Activated naive CD4-positive, alpha-beta T cell treated with anti-CD3 and anti-CD28 coated beads, Interleukin-2, amount 10 ng/mL, durations not matched to agents 7 days and 5 days (primary cell): ENCODE measurements around the gene CCDC12.

Source experiments
- CTCF ChIA-PET: fragments of 350-600 bp; sonication (Branson Sonifier 250); formaldehyde crosslinking; loops from one replicate; lab custom pipeline; 2021; ENCODE audit warnings: antibody characterized with exemption; lab: Charles Lee
- DNase-seq: peaks from one replicate; pipeline ENCODE4 v3.0.0-alpha.2; 2020
- H3K27ac Mint-ChIP-seq: one replicate; pipeline ENCODE4 v1.8.0; 2021; ENCODE audit warnings: mild to moderate bottlenecking, moderate library complexity, mixed read lengths
- H3K27me3 Mint-ChIP-seq: one replicate; pipeline ENCODE4 v1.8.0; 2021; ENCODE audit warnings: mild to moderate bottlenecking, mixed read lengths
- H3K36me3 Mint-ChIP-seq: one replicate; pipeline ENCODE4 v1.8.0; 2021; ENCODE audit warnings: mixed read lengths
- H3K4me1 Mint-ChIP-seq: one replicate; pipeline ENCODE4 v1.8.0; 2021; ENCODE audit warnings: mixed read lengths
- H3K4me3 Mint-ChIP-seq: one replicate; pipeline ENCODE4 v1.8.0; 2021; ENCODE audit warnings: mild to moderate bottlenecking, moderate library complexity, mixed read lengths
- H3K9me3 Mint-ChIP-seq: one replicate; pipeline ENCODE4 v1.8.0; 2021; ENCODE audit warnings: mixed read lengths

Gene CCDC12

DNA sequence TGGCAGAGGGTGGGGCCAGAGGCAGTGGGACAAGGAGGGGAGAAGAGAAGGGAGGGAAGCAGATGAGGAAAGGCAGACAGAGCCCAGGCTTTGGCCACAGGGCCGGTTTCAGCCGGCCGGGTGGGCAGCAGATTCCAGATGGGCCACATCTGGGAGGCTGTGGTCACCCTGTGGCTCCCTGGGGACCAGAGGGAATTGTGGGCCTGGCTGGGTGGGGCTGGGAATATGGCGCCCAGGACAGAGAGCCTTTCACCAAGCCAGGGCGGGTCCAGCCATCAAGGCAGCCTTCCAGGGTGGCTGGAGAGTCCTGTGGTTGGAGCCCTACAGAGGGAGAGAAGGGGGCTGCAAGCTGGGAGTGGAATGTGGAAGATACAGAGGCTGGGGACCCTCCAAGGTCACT is 80.2 kb downstream of the CCDC12 start:
- CTCF ChIA-PET, result interaction anchor here (0.6 to 2.4 kb wide), 9 partner anchors 13 to 268 kb away, joined by 3 to 15 read pairs (median 5); partner anchors contain the start of gene MYL3
- Mint-ChIP-seq H3K4me1 (peaks cover 3% of the 10 kb centered on the region), H3K9me3 (no peaks in the 10 kb centered on the region), H3K36me3 (no peaks in the 10 kb centered on the region), H3K27ac (no peak overlapping the region), H3K4me3 (no peak overlapping the region), H3K27me3 (peaks cover 93% of the 10 kb centered on the region)
- DNase-seq, result no peak

GRCh38 chr3:46895761-46896160 is 80.8 kb downstream of the CCDC12 start:
- Mint-ChIP-seq H3K36me3 (no peaks in the 10 kb centered on the region), H3K4me3 (no peak overlapping the region), H3K4me1 (peaks cover 3% of the 10 kb centered on the region), H3K27me3 (peaks cover 97% of the 10 kb centered on the region), H3K9me3 (no peaks in the 10 kb centered on the region), H3K27ac (no peak overlapping the region)
- DNase-seq, result no peak
- CTCF ChIA-PET, result interaction anchor here (0.6 to 2.8 kb wide), 16 partner anchors 13 to 269 kb away, joined by 3 to 28 read pairs (median 5); partner anchors contain the start of gene MYL3

GRCh38 chr3:46895204-46895660 is 81.3 kb downstream of the CCDC12 start:
- Mint-ChIP-seq H3K4me3 (no peak overlapping the region), H3K27ac (no peak overlapping the region), H3K9me3 (no peaks in the 10 kb centered on the region), H3K36me3 (no peaks in the 10 kb centered on the region), H3K27me3 (peaks cover 97% of the 10 kb centered on the region), H3K4me1 (peaks cover 3% of the 10 kb centered on the region)
- CTCF ChIA-PET, result interaction anchor here (0.6 to 2.8 kb wide), 20 partner anchors 10 to 473 kb away, joined by 3 to 28 read pairs (median 4); partner anchors contain the start of genes ALS2CL and MYL3
- DNase-seq, result peak; percentile 86

- peaks cover 3% of the 10 kb centered on the region for H3K4me1 Mint-ChIP-seq
- peaks cover 97% of the 10 kb centered on the region for H3K27me3 Mint-ChIP-seq
- CTCF ChIA-PET, result interaction anchor here (0.8 to 2.8 kb wide), 9 partner anchors 23 to 474 kb away, joined by 3 to 28 read pairs (median 4); partner anchors contain the start of genes ALS2CL and MYL3
- H3K9me3 Mint-ChIP-seq, result no peaks in the 10 kb centered on the region
- no peaks in the 10 kb centered on the region for H3K36me3 Mint-ChIP-seq
- H3K27ac Mint-ChIP-seq, result no peak overlapping the region
- H3K4me3 Mint-ChIP-seq, result no peak overlapping the region
- DNase-seq, result no peak
Measured at GRCh38 chr3:46894256-46894655, 82.3 kb downstream of the CCDC12 start.

DNA sequence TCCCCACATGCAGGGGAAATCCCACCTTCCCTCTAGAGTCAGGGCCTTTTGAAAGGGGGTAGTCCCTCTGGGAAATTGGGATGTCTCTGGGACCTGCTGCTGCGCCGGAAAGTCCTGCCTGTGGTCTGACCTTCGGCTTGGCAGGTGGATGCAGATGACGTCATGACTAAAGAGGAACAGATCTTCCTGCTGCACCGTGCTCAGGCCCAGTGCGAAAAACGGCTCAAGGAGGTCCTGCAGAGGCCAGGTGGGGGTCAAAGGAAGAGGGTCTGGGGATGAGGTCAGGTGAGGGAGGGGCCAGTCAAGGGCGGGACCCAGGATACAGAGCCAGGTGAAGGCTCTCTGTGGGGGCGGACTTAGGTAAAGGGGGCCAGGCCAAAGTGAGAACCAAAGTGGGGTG is 82.8 kb downstream of the CCDC12 start:
- Mint-ChIP-seq H3K27me3 (peaks cover 97% of the 10 kb centered on the region), H3K36me3 (no peaks in the 10 kb centered on the region), H3K4me1 (peaks cover 3% of the 10 kb centered on the region), H3K27ac (no peak overlapping the region), H3K9me3 (no peaks in the 10 kb centered on the region), H3K4me3 (no peak overlapping the region)
- no peak for DNase-seq
- CTCF ChIA-PET, result interaction anchor here (1.4 to 2.8 kb wide), 4 partner anchors 25 to 198 kb away, joined by 4 to 28 read pairs (median 6); no protein-coding TSS in a partner anchor

DNA sequence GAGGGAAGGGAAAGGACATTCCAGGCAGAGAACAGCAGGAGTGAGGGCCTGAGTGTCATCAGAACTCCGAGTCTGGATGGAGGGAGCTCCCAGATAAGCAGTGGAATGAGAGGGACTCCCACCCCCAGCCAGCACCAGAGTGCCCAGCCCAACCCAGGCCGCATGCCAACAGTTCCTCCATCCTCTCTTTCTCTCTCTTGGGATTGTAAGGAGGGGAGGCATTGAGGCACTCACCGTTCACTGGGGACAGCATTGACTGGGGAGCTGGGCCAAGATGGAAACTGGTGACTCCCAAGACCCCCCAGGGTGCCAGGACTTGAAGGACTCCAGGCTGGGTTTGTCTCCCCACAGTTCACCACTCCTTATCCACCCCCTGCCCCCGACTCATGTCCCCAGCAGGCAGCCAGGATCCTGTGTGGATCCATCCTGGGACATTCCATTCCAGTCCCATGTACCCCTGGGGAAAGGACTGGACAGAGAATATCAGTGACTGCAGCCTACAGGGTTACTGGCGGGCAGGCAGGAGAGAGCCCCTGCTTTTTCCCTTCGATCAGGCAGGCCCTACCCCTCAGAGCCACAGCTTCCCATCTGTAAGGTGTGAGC is 83.3 kb downstream of the CCDC12 start:
- Mint-ChIP-seq H3K9me3 (no peaks in the 10 kb centered on the region), H3K27me3 (peaks cover 97% of the 10 kb centered on the region), H3K27ac (no peak overlapping the region), H3K4me3 (no peak overlapping the region), H3K36me3 (no peaks in the 10 kb centered on the region), H3K4me1 (peaks cover 3% of the 10 kb centered on the region)
- CTCF ChIA-PET, result interaction anchor here (2.0 to 2.8 kb wide), 2 partner anchors 24 to 190 kb away, joined by 4 to 28 read pairs; no protein-coding TSS in a partner anchor
- no peak for DNase-seq

DNA sequence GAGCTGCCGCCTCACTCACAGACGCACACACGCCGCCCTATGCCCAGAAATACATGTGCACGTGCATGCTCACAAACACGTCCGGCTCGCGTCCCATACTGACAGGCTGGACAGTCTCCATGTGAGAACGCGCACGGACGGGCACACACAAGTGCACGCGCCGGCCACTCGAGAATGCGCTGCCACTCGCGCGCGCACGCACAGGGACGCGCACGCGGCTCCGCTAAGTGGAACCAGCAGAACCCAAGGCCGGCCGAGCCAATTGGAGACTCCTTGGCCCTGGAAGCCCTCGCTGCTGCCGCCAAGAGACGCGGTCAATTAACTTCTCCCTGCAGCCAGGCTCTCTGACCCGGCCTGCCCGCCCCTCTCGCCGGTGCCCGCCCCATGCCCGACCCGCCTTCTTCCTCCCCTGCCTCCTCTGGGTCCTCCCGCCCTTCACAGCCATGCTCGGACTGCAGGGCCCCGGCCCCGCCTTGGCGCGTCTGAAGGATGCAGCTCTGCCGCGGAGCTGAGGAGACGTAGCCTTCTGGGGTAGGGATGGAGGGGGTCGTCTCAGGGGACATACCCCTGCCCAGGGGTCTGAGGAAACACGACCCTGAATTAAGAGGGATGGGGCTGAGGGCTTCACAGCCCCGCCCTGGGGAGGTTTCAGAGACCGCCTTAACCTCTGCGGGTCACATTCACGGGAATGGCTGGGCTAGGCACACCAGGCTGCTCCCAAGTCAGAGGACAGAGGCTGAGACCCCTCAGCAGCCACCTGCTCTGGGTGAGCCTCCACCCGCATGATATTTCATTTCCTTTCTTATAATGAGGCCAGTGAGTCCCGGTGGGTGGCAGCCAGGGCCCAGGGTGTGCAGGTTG is 84.0 kb downstream of the CCDC12 start:
- Mint-ChIP-seq H3K27me3 (peaks cover 92% of the 10 kb centered on the region), H3K27ac (no peak overlapping the region), H3K36me3 (no peaks in the 10 kb centered on the region), H3K4me1 (peaks cover 3% of the 10 kb centered on the region), H3K9me3 (no peaks in the 10 kb centered on the region), H3K4me3 (peak overlapping the region; percentile 56)
- DNase-seq, result peak; percentile 32
- CTCF ChIA-PET, result interaction anchor here (2.0 kb wide), 1 partner anchor 23 kb away, joined by 4 read pairs; no protein-coding TSS in a partner anchor

- CTCF ChIA-PET, result interaction anchor here (1.2 kb wide), 1 partner anchor 186 kb away, joined by 4 read pairs; no protein-coding TSS in a partner anchor
- no peak for DNase-seq
- Mint-ChIP-seq H3K4me3 (no peak overlapping the region), H3K27ac (no peak overlapping the region), H3K4me1 (peaks cover 3% of the 10 kb centered on the region), H3K36me3 (no peaks in the 10 kb centered on the region), H3K27me3 (peaks cover 91% of the 10 kb centered on the region), H3K9me3 (no peaks in the 10 kb centered on the region)
Measured at GRCh38 chr3:46891132-46891531, 85.4 kb downstream of the CCDC12 start.

- no peak for DNase-seq
- CTCF ChIA-PET, result interaction anchor here (0.8 to 0.9 kb wide), 2 partner anchors 23 to 401 kb away, joined by 3 read pairs; no protein-coding TSS in a partner anchor
Measured at GRCh38 chr3:46890132-46890531, 86.4 kb downstream of the CCDC12 start.

DNA sequence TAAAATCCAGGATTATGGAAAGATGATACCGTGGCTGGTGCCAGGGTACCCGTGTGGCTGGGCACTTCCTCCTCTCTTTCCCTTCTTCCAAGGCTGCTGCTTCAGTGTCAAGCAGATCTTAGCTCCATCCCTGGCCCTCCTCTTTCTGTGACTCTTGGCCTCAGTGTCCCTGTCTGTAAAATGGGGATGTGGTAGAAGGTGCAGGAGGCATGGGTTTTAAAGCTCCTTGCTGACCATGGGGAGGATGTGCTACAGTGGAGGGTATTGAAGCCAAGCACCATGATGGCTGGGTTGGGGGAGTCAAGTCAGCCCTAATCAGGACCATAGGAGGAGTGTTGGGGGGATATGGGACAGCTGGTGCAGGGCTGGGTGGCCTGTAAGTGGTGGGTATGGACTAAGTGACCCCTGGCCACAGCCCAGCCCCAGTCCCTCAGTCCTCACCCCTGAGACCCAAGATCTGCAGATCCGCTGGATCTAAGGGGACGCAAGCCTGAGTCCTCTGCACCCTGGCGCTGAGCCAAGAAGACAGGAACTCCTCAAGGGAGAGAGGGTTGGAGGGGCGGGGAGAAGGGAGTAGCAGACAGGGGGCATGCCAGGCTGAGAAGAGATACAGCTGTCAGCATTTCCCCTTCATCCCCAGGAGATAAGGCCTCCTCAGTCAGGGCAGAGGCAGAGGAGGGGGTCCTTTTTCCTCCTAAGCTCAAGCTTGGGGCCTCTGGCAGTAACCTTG is 87.0 kb downstream of the CCDC12 start:
- Mint-ChIP-seq H3K4me1 (peaks cover 3% of the 10 kb centered on the region), H3K36me3 (no peaks in the 10 kb centered on the region), H3K9me3 (no peaks in the 10 kb centered on the region), H3K27ac (no peak overlapping the region), H3K4me3 (no peak overlapping the region), H3K27me3 (peaks cover 94% of the 10 kb centered on the region)
- CTCF ChIA-PET, result interaction anchor here (0.6 to 0.9 kb wide), 3 partner anchors 23 to 532 kb away, joined by 3 read pairs; no protein-coding TSS in a partner anchor
- no peak for DNase-seq

More at GRCh38 chr3:46890132-46890531, 86.4 kb downstream of the CCDC12 start:
- Mint-ChIP-seq H3K4me3 (no peak overlapping the region), H3K36me3 (no peaks in the 10 kb centered on the region), H3K27ac (no peak overlapping the region), H3K27me3 (peaks cover 91% of the 10 kb centered on the region), H3K9me3 (no peaks in the 10 kb centered on the region), H3K4me1 (peaks cover 3% of the 10 kb centered on the region)

DNA sequence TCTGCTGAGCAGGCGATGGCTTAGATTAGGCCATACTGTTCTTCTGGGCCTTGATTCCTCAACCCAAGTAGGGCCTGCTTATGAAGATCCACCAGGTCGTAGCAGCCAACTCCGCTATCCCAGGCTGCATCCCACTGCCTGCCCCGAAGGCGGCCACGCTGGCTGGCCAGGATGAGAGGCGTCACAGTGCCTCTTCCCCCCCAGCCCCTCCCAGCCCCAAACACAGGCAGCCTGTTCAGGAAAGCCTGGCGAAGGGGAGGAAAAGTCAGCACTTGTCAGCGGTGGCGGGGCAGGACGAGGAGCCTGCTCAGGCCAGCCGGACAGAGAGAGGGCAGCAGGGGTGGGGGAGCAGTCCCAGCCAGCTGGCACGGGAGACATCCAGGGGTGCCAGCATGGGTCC is 87.8 kb downstream of the CCDC12 start:
- no peak overlapping the region for H3K4me3 Mint-ChIP-seq
- H3K27ac Mint-ChIP-seq, result no peak overlapping the region
- DNase-seq, result no peak
- peaks cover 3% of the 10 kb centered on the region for H3K4me1 Mint-ChIP-seq
- peaks cover 94% of the 10 kb centered on the region for H3K27me3 Mint-ChIP-seq
- CTCF ChIA-PET, result no interaction called here
- no peaks in the 10 kb centered on the region for H3K36me3 Mint-ChIP-seq
- no peaks in the 10 kb centered on the region for H3K9me3 Mint-ChIP-seq

GRCh38 chr3:46887980-46888494 is 88.5 kb downstream of the CCDC12 start:
- no peaks in the 10 kb centered on the region for H3K9me3 Mint-ChIP-seq
- H3K4me3 Mint-ChIP-seq, result no peak overlapping the region
- H3K27me3 Mint-ChIP-seq, result peaks cover 92% of the 10 kb centered on the region
- CTCF ChIA-PET, result no interaction called here
- H3K36me3 Mint-ChIP-seq, result no peaks in the 10 kb centered on the region
- peaks cover 3% of the 10 kb centered on the region for H3K4me1 Mint-ChIP-seq
- no peak overlapping the region for H3K27ac Mint-ChIP-seq
- no peak for DNase-seq

DNA sequence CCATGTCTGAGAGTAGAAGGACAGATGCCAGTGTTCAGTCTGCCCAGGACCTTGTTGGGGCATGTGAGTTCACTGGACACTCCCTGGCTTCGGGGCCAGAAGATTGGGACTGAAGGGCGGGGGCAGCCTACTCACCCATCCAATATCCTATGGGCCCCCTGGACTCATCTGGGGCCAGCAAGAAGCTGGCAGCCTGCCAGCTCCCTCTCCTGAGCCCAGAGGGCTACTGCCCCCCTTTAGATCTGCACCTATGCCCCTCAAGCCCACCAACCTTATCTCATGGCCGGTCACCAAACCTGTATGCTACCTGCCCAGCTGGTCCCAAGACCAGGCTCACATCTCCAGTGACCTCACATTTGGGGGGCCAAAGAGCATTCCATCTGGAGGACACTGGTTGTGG is 90.9 kb downstream of the CCDC12 start:
- Mint-ChIP-seq H3K4me1 (peaks cover 6% of the 10 kb centered on the region), H3K9me3 (no peaks in the 10 kb centered on the region), H3K4me3 (no peak overlapping the region), H3K27me3 (peaks cover 91% of the 10 kb centered on the region), H3K27ac (no peak overlapping the region), H3K36me3 (no peaks in the 10 kb centered on the region)
- DNase-seq, result no peak
- CTCF ChIA-PET, result interaction anchor here (0.8 to 1.7 kb wide), 2 partner anchors 9 to 37 kb away, joined by 4 read pairs; no protein-coding TSS in a partner anchor
